ENCODE data around the gene PRTFDC1.
A peak's percentile ranks its signal among the peaks of the same experiment; 100 is the strongest.

PRTFDC1 gene

GRCh38 chr10:24965051-24965450, 12.6 kb upstream of the PRTFDC1 start:
- TF ChIP-seq CTCF (IDR thresholded peaks at IDR 0.05; ENCODE audit: low read depth, low read length): no peak
- H3K4me3 ChIP-seq (ENCODE audit: low read depth, low read length): no peak overlapping the region

GRCh38 chr10:24963521-24964041, 11.2 kb upstream of the PRTFDC1 start:
- no peak for TF ChIP-seq CTCF (IDR thresholded peaks at IDR 0.05; ENCODE audit: low read depth, low read length)
- no peak overlapping the region for H3K4me3 ChIP-seq (ENCODE audit: low read depth, low read length)

- TF ChIP-seq CTCF (IDR thresholded peaks at IDR 0.05; ENCODE audit: low read depth, low read length): no peak
- no peak overlapping the region for H3K4me3 ChIP-seq (ENCODE audit: low read depth, low read length)
These were observed 10.6 kb upstream of the PRTFDC1 start for GRCh38 chr10:24962995-24963394.

GRCh38 chr10:24961582-24961981, 9.2 kb upstream of the PRTFDC1 start:
- TF ChIP-seq CTCF (IDR thresholded peaks at IDR 0.05; ENCODE audit: low read depth, low read length): no peak
- no peak overlapping the region for H3K4me3 ChIP-seq (ENCODE audit: low read depth, low read length)

GRCh38 chr10:24959382-24959730, 7.0 kb upstream of the PRTFDC1 start:
- no peak overlapping the region for H3K4me3 ChIP-seq (ENCODE audit: low read depth, low read length)
- TF ChIP-seq CTCF (IDR thresholded peaks at IDR 0.05; ENCODE audit: low read depth, low read length): no peak

- TF ChIP-seq CTCF (IDR thresholded peaks at IDR 0.05; ENCODE audit: low read depth, low read length): no peak
- no peak overlapping the region for H3K4me3 ChIP-seq (ENCODE audit: low read depth, low read length)
These were observed 6.4 kb upstream of the PRTFDC1 start for GRCh38 chr10:24958721-24959381.

GRCh38 chr10:24958091-24958720, 5.8 kb upstream of the PRTFDC1 start:
- TF ChIP-seq CTCF (IDR thresholded peaks at IDR 0.05; ENCODE audit: low read depth, low read length): no peak
- H3K4me3 ChIP-seq (ENCODE audit: low read depth, low read length): no peak overlapping the region

- H3K4me3 ChIP-seq (ENCODE audit: low read depth, low read length): 0 out of 2 replicates have a peak overlapping the region, but pooled peaks have one; percentile 1
These were observed 5.2 kb upstream of the PRTFDC1 start for GRCh38 chr10:24957624-24958051.

Data from WI38 (cell line).